ENCODE measurements around the gene KCNMA1.

DNA sequence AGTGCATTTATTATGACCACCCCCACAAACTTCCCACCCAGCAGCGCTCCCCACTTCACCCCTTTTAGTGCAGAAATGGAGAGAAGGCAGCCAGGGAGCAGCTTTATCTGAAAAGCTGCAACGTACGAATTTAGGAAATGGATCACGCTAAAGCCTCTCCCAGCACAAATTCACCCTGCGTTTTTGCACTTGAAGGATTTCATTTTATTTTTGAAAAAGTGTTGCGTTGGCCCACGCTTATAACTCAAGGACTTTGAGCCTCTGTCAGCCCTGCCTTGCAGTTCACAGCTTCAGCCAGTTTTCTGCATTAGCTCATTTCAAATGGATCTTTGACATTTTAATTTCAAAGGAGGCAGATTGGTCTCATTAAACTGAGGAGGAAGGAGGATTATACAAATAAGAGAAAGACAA is 556.1 kb downstream of the KCNMA1 start:
- no peak for TF ChIP-seq FOSL1 (IDR thresholded peaks at IDR 0.05; ENCODE audit: low read depth)
- TF ChIP-seq, protein P1, sequence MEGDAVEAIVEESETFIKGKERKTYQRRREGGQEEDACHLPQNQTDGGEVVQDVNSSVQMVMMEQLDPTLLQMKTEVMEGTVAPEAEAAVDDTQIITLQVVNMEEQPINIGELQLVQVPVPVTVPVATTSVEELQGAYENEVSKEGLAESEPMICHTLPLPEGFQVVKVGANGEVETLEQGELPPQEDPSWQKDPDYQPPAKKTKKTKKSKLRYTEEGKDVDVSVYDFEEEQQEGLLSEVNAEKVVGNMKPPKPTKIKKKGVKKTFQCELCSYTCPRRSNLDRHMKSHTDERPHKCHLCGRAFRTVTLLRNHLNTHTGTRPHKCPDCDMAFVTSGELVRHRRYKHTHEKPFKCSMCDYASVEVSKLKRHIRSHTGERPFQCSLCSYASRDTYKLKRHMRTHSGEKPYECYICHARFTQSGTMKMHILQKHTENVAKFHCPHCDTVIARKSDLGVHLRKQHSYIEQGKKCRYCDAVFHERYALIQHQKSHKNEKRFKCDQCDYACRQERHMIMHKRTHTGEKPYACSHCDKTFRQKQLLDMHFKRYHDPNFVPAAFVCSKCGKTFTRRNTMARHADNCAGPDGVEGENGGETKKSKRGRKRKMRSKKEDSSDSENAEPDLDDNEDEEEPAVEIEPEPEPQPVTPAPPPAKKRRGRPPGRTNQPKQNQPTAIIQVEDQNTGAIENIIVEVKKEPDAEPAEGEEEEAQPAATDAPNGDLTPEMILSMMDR (IDR thresholded peaks at IDR 0.05 in 2 of 3, conservative IDR thresholded peaks at IDR 0.05 in 1 of 3; ENCODE audit: borderline replicate concordance in 1 of 3, insufficient read depth in 1 of 3, low read depth in 2 of 3, low read length in 2 of 3): no peak
- no peak for TF ChIP-seq CEBPB (IDR thresholded peaks at IDR 0.05; ENCODE audit: low read depth)
- no peak for TF ChIP-seq EZH2phosphoT487 (IDR thresholded peaks at IDR 0.05; ENCODE audit: borderline replicate concordance)
- TF ChIP-seq POLR2A (IDR thresholded peaks at IDR 0.05; ENCODE audit: borderline replicate concordance, extremely low read depth, insufficient read depth, insufficient read length): no peak
- TF ChIP-seq TCF7L2 (IDR thresholded peaks at IDR 0.05; ENCODE audit: borderline replicate concordance, extremely low read depth, insufficient read depth, insufficient read length): no peak
- no peak for TF ChIP-seq RAD21 (IDR thresholded peaks at IDR 0.05; ENCODE audit: low read depth)
- TF ChIP-seq SP1 (IDR thresholded peaks at IDR 0.05; ENCODE audit: low read depth): no peak
- no peak for TF ChIP-seq POLR2AphosphoS5 (IDR thresholded peaks at IDR 0.05; ENCODE audit: low read depth, low read length)
- no peak for TF ChIP-seq ZNF274 (IDR thresholded peaks at IDR 0.05; ENCODE audit: low read depth, low read length)
- TF ChIP-seq JUND (IDR thresholded peaks at IDR 0.05): no peak
- TF ChIP-seq, protein P2, sequence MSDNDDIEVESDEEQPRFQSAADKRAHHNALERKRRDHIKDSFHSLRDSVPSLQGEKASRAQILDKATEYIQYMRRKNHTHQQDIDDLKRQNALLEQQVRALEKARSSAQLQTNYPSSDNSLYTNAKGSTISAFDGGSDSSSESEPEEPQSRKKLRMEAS (IDR thresholded peaks at IDR 0.05): no peak

Measured in HCT116 (cell line).